Keratinocyte (primary cell): ENCODE results near the gene PPP2R5A.

ENCODE experiments used
- EZH2 ChIP-seq: IDR thresholded peaks from one replicate; pipeline ENCODE4 v1.6.1; 2012; ENCODE audit warnings: inconsistent platforms, mild to moderate bottlenecking, low read length, moderate library complexity
- TF ChIP-seq, protein P1 (sequence below), 3 experiments: IDR thresholded peaks in 1 of 3; conservative IDR thresholded peaks in 1 of 3; optimal IDR thresholded peaks in 1 of 3; 2 replicates in 2 of 3; 3 replicates in 1 of 3; pipeline versions ENCODE3 to v1.5.1; 2011; ENCODE audit warnings: low read length in 3 of 3, mild to moderate bottlenecking in 3 of 3, moderate library complexity in 2 of 3, control low read depth in 1 of 3, inconsistent platforms in 1 of 3; ENCODE audit not compliant: insufficient read depth in 2 of 3; ENCODE audit errors: extremely low read depth in 1 of 3

GRCh38 chr1:212255705-212256307, 29.4 kb upstream of the PPP2R5A start:
- TF ChIP-seq, protein P1, sequence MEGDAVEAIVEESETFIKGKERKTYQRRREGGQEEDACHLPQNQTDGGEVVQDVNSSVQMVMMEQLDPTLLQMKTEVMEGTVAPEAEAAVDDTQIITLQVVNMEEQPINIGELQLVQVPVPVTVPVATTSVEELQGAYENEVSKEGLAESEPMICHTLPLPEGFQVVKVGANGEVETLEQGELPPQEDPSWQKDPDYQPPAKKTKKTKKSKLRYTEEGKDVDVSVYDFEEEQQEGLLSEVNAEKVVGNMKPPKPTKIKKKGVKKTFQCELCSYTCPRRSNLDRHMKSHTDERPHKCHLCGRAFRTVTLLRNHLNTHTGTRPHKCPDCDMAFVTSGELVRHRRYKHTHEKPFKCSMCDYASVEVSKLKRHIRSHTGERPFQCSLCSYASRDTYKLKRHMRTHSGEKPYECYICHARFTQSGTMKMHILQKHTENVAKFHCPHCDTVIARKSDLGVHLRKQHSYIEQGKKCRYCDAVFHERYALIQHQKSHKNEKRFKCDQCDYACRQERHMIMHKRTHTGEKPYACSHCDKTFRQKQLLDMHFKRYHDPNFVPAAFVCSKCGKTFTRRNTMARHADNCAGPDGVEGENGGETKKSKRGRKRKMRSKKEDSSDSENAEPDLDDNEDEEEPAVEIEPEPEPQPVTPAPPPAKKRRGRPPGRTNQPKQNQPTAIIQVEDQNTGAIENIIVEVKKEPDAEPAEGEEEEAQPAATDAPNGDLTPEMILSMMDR (optimal IDR thresholded peaks at IDR 0.05 in 1 of 3, IDR thresholded peaks at IDR 0.05 in 1 of 3, conservative IDR thresholded peaks at IDR 0.05 in 1 of 3; ENCODE audit: extremely low read depth in 1 of 3, insufficient read depth in 2 of 3, low read length in 3 of 3): no peak
- no peak for TF ChIP-seq EZH2
